ENCODE data around the gene RD3L. TPM values are rescaled to one million over a fixed set of nuclear protein-coding genes. Genes with fewer than 3 reads are reported as not detected.

The RD3L gene
- total RNA-seq, 2 donors from 2014 or later = not detected

- H3K9me3 Mint-ChIP-seq = peaks cover 5% of the 10 kb centered on the region
- Histone ChIP-seq H3K4me1 (ENCODE audit: control insufficient read depth, insufficient read depth, low read length) (no peaks in the 10 kb centered on the region), H3K9ac (ENCODE audit: extremely low read depth, low read length, poor library complexity, severe bottlenecking) (no peak overlapping the region), H3K27ac (ENCODE audit: low read depth, low read length) (no peak overlapping the region), H3K4me3 (ENCODE audit: low read length) (no peak overlapping the region), H3K9me3 (ENCODE audit: control insufficient read depth, low read length) (no peaks in the 10 kb centered on the region), H3K27me3 (ENCODE audit: control insufficient read depth, insufficient read depth, low read length, poor library complexity, severe bottlenecking) (peaks cover 17% of the 10 kb centered on the region), H3K36me3 (ENCODE audit: control insufficient read depth, insufficient read depth, low read length) (no peaks in the 10 kb centered on the region)
- H3K4me1 Mint-ChIP-seq = peaks cover 9% of the 10 kb centered on the region
- WGBS, 2 experiments (ENCODE audit: insufficient coverage in 1 of 2, insufficient read length in 1 of 2) = 88 to 100% methylated on average over 1 to 4 of the region's 4 CpGs
- H3K27me3 Mint-ChIP-seq (ENCODE audit: insufficient read depth) = peaks cover 14% of the 10 kb centered on the region
- no peak overlapping the region for H3K27ac Mint-ChIP-seq
- H3K36me3 Mint-ChIP-seq (ENCODE audit: low read depth) = no peaks in the 10 kb centered on the region
- DNase-seq = no peak
- H3K4me3 Mint-ChIP-seq = no peak overlapping the region
- no peak for TF ChIP-seq CTCF (conservative IDR thresholded peaks at IDR 0.05)
These were observed 31.0 kb upstream of the RD3L start for GRCh38 chr14:103973354-103973753.

GRCh38 chr14:103969961-103970360 is 27.6 kb upstream of the RD3L start:
- H3K36me3 Mint-ChIP-seq (ENCODE audit: low read depth) = no peaks in the 10 kb centered on the region
- H3K27ac ChIP-seq (ENCODE audit: low read depth, low read length) = no peak overlapping the region
- H3K9me3 Mint-ChIP-seq = no peaks in the 10 kb centered on the region
- H3K27me3 ChIP-seq (ENCODE audit: control insufficient read depth, insufficient read depth, low read length, poor library complexity, severe bottlenecking) = peaks cover 25% of the 10 kb centered on the region
- no peaks in the 10 kb centered on the region for H3K4me1 ChIP-seq (ENCODE audit: control insufficient read depth, insufficient read depth, low read length)
- no peak overlapping the region for H3K27ac Mint-ChIP-seq
- no peak overlapping the region for H3K9ac ChIP-seq (ENCODE audit: extremely low read depth, low read length, poor library complexity, severe bottlenecking)
- H3K4me3 ChIP-seq (ENCODE audit: low read length) = no peak overlapping the region
- TF ChIP-seq CTCF (conservative IDR thresholded peaks at IDR 0.05) = no peak
- no peaks in the 10 kb centered on the region for H3K9me3 ChIP-seq (ENCODE audit: control insufficient read depth, low read length)
- H3K4me3 Mint-ChIP-seq = no peak overlapping the region
- peaks cover under 1% of the 10 kb centered on the region for H3K4me1 Mint-ChIP-seq
- DNase-seq = no peak
- WGBS, 2 experiments (ENCODE audit: insufficient coverage in 1 of 2, insufficient read length in 1 of 2) = 95 to 100% methylated on average over 3 to 4 of the region's 4 CpGs
- peaks cover 22% of the 10 kb centered on the region for H3K27me3 Mint-ChIP-seq (ENCODE audit: insufficient read depth)
- H3K36me3 ChIP-seq (ENCODE audit: control insufficient read depth, insufficient read depth, low read length) = no peaks in the 10 kb centered on the region

- Histone ChIP-seq H3K4me3 (ENCODE audit: low read length) (no peak overlapping the region), H3K27ac (ENCODE audit: low read depth, low read length) (no peak overlapping the region), H3K27me3 (ENCODE audit: control insufficient read depth, insufficient read depth, low read length, poor library complexity, severe bottlenecking) (peaks cover 15% of the 10 kb centered on the region), H3K9me3 (ENCODE audit: control insufficient read depth, low read length) (no peaks in the 10 kb centered on the region), H3K36me3 (ENCODE audit: control insufficient read depth, insufficient read depth, low read length) (no peaks in the 10 kb centered on the region), H3K9ac (ENCODE audit: extremely low read depth, low read length, poor library complexity, severe bottlenecking) (no peak overlapping the region), H3K4me1 (ENCODE audit: control insufficient read depth, insufficient read depth, low read length) (no peaks in the 10 kb centered on the region)
- H3K4me3 Mint-ChIP-seq = no peak overlapping the region
- peaks cover 16% of the 10 kb centered on the region for H3K27me3 Mint-ChIP-seq (ENCODE audit: insufficient read depth)
- H3K27ac Mint-ChIP-seq = no peak overlapping the region
- DNase-seq = no peak
- H3K36me3 Mint-ChIP-seq (ENCODE audit: low read depth) = no peaks in the 10 kb centered on the region
- TF ChIP-seq CTCF (conservative IDR thresholded peaks at IDR 0.05) = no peak
- no peaks in the 10 kb centered on the region for H3K9me3 Mint-ChIP-seq
- no peaks in the 10 kb centered on the region for H3K4me1 Mint-ChIP-seq
These were observed 24.3 kb upstream of the RD3L start for GRCh38 chr14:103966631-103967030.

Measured in endodermal cell (in vitro differentiated cells).